ENCODE results near the gene ABT1.
"Not testable (repeated sequence)": the region's sequence is repeated elsewhere in the genome, so short reads cannot be mapped to it uniquely, and the experiment has no call there.

The ABT1 gene

GRCh38 chr6:26596579-26597388 is at the start of gene ABT1:
TSS of gene ABT1 (plus strand) at chr6:26596953. CDS start at chr6:26596983, 30 bp downstream.
- DNase-seq (ENCODE audit: low read depth in 2 of 2), result peak; percentile 90 to 91

- not testable (repeated sequence) for DNase-seq (ENCODE audit: low read depth in 2 of 2)
Measured at GRCh38 chr6:26547363-26547762, 49.4 kb upstream of the ABT1 start.

- DNase-seq (ENCODE audit: low read depth in 2 of 2), result no peak
Measured at GRCh38 chr6:26550250-26550993, 46.3 kb upstream of the ABT1 start.

GRCh38 chr6:26552205-26552604 is 44.5 kb upstream of the ABT1 start:
- DNase-seq (ENCODE audit: low read depth in 2 of 2), result no peak

GRCh38 chr6:26552640-26553188 is 44.0 kb upstream of the ABT1 start:
- DNase-seq (ENCODE audit: low read depth in 2 of 2), result no peak

- peak in 1 of 2 donors; percentile 64 for DNase-seq (ENCODE audit: low read depth in 2 of 2)
Measured at GRCh38 chr6:26553264-26553634, 43.5 kb upstream of the ABT1 start.

GRCh38 chr6:26553635-26554446 is 42.9 kb upstream of the ABT1 start:
- peak in 1 of 2 donors; percentile 74 for DNase-seq (ENCODE audit: low read depth in 2 of 2)

- no peak for DNase-seq (ENCODE audit: low read depth in 2 of 2)
Measured at GRCh38 chr6:26554447-26554696, 42.4 kb upstream of the ABT1 start.

GRCh38 chr6:26554697-26555504 is 41.9 kb upstream of the ABT1 start:
- no peak for DNase-seq (ENCODE audit: low read depth in 2 of 2)

- no peak for DNase-seq (ENCODE audit: low read depth in 2 of 2)
Measured at GRCh38 chr6:26555505-26556262, 41.1 kb upstream of the ABT1 start.

GRCh38 chr6:26556263-26557070 is 40.3 kb upstream of the ABT1 start:
- no peak for DNase-seq (ENCODE audit: low read depth in 2 of 2)

GRCh38 chr6:26561533-26562466 is 35.0 kb upstream of the ABT1 start:
- no peak for DNase-seq (ENCODE audit: low read depth in 2 of 2)

GRCh38 chr6:26563488-26563887 is 33.3 kb upstream of the ABT1 start:
- no peak for DNase-seq (ENCODE audit: low read depth in 2 of 2)

- DNase-seq (ENCODE audit: low read depth in 2 of 2), result peak; percentile 97 to 100
Measured at GRCh38 chr6:26568601-26569432, 27.9 kb upstream of the ABT1 start.

GRCh38 chr6:26569433-26569764 is 27.4 kb upstream of the ABT1 start:
- no peak for DNase-seq (ENCODE audit: low read depth in 2 of 2)

GRCh38 chr6:26570027-26570809 is 26.5 kb upstream of the ABT1 start:
- no peak for DNase-seq (ENCODE audit: low read depth in 2 of 2)
